HepG2 (cell line): ENCODE results near the gene INTS1. TPM values are rescaled to one million over a fixed set of nuclear protein-coding genes. Genes with fewer than 3 reads are reported as not detected.

Experiments used
- ARID5B ChIP-seq: IDR thresholded peaks from 2 replicates; pipeline ENCODE4 v1.4.0; 2020; ENCODE audit warnings: mild to moderate bottlenecking, missing genetic modification reagents
- DMTF1 ChIP-seq: sonication (generic); formaldehyde crosslinking; IDR thresholded peaks from 2 replicates; pipeline ENCODE4 v1.4.0; 2020; ENCODE audit warnings: mild to moderate bottlenecking, missing genetic modification reagents
- DPF2 ChIP-seq: sonication (generic); formaldehyde crosslinking; IDR thresholded peaks from 2 replicates; pipeline ENCODE4 v1.4.0; 2020; ENCODE audit warnings: mild to moderate bottlenecking, low read depth, missing genetic modification reagents, borderline replicate concordance
- FOXC1 ChIP-seq: sonication (generic); formaldehyde crosslinking; IDR thresholded peaks from 2 replicates; pipeline ENCODE4 v1.8.0; 2022; ENCODE audit warnings: mild to moderate bottlenecking, missing genetic modification reagents, borderline replicate concordance
- FOXM1 ChIP-seq: sonication (generic); formaldehyde crosslinking; IDR thresholded peaks from 2 replicates; pipeline ENCODE4 v1.5.0; 2020; ENCODE audit warnings: missing genetic modification reagents
- HOXD1 ChIP-seq: sonication (generic); formaldehyde crosslinking; IDR thresholded peaks from 2 replicates; pipeline ENCODE4 v1.5.0; 2020; ENCODE audit warnings: missing genetic modification reagents
- JDP2 ChIP-seq: sonication (generic); formaldehyde crosslinking; IDR thresholded peaks from 2 replicates; pipeline ENCODE4 v1.8.1; 2022; ENCODE audit warnings: missing genetic modification reagents, borderline replicate concordance
- KDM2A ChIP-seq: sonication (generic); formaldehyde crosslinking; IDR thresholded peaks from 2 replicates; pipeline ENCODE4 v1.4.0; 2020; ENCODE audit warnings: low read depth, missing genetic modification reagents, borderline replicate concordance
- RERE ChIP-seq: IDR thresholded peaks from 2 replicates; pipeline ENCODE4 v1.6.1; 2016; ENCODE audit warnings: low read depth, missing genetic modification reagents, missing compliant biosample characterization
- RFX1 ChIP-seq: fragments of 450-650 bp; IDR thresholded peaks from 2 replicates; pipeline ENCODE4 v1.6.1; 2017
- SIX1 ChIP-seq: sonication (generic); formaldehyde crosslinking; IDR thresholded peaks from 2 replicates; pipeline ENCODE4 v1.4.0; 2020; ENCODE audit warnings: missing genetic modification reagents, borderline replicate concordance
- SMAD1 ChIP-seq: sonication (generic); formaldehyde crosslinking; IDR thresholded peaks from 2 replicates; pipeline ENCODE4 v1.4.0; 2020; ENCODE audit warnings: missing genetic modification reagents, low read depth, mild to moderate bottlenecking, borderline replicate concordance
- SOX13 ChIP-seq, 3 experiments: fragments of 450-650 bp in 1 of 3; sonication (generic) in 1 of 3; formaldehyde crosslinking in 1 of 3; IDR thresholded peaks in 2 of 3; conservative IDR thresholded peaks in 1 of 3; 2 replicates each; pipeline versions ENCODE4 v1.5.0 to v1.6.1; 2016 to 2020; ENCODE audit warnings: antibody characterized with exemption in 1 of 3, mild to moderate bottlenecking in 1 of 3, missing compliant biosample characterization in 1 of 3, missing genetic modification reagents in 1 of 3, moderate library complexity in 1 of 3
- TP53 ChIP-seq: sonication (generic); formaldehyde crosslinking; conservative IDR thresholded peaks from 2 replicates; pipeline ENCODE4 v1.4.0; 2020; ENCODE audit warnings: missing genetic modification reagents
- ZFP82 ChIP-seq: sonication (generic); formaldehyde crosslinking; IDR thresholded peaks from 2 replicates; pipeline ENCODE4 v1.5.1; 2020; ENCODE audit warnings: mild to moderate bottlenecking, missing genetic modification reagents, borderline replicate concordance
- ZNF629 ChIP-seq: sonication (generic); formaldehyde crosslinking; conservative IDR thresholded peaks from 2 replicates; pipeline ENCODE4 v1.5.0; 2020; ENCODE audit warnings: missing genetic modification reagents
- ZNF674 ChIP-seq: sonication (generic); formaldehyde crosslinking; IDR thresholded peaks from 2 replicates; pipeline ENCODE4 v1.5.0; 2020; ENCODE audit warnings: low read depth, mild to moderate bottlenecking, missing genetic modification reagents
- ZSCAN9 ChIP-seq: IDR thresholded peaks from 2 replicates; pipeline ENCODE4 v1.6.1; 2016; ENCODE audit warnings: borderline replicate concordance
- polyA plus RNA-seq, 8 experiments: library from polyadenylated mRNA; depleted of rRNA in 3 of 8; stranded (reverse) in 7 of 8; unstranded in 1 of 8; fragments of >200 nt; fragmentation: Illumina TruSeq in 4 of 8; extraction: Trizol in 4 of 8; gene quantifications; 2 replicates each; pipeline versions ENCODE4 v1.2.1 to v1.2.3, GENCODE V29; 2011 to 2016; ENCODE audit warnings: low read depth in 4 of 8, missing spikeins in 1 of 8, mixed read lengths in 1 of 8; ENCODE audit not compliant: insufficient read depth in 1 of 8
- total RNA-seq, 5 experiments: library from RNA; depleted of rRNA; stranded (reverse); fragments of >200 nt; fragmentation: Illumina TruSeq; extraction: Trizol; gene quantifications; 2 replicates each; pipeline ENCODE4 v1.2.3, GENCODE V29; 2016; ENCODE audit warnings: low read depth in 1 of 5

INTS1 gene
- total and polyA plus RNA-seq, 2 of the 13 experiments (the other 11 are each of a cell fraction or from before 2014, with no cell fraction given): 13.7 to 29.0 TPM

- peak; percentile 60 for TF ChIP-seq ARID5B
- no peak for TF ChIP-seq JDP2 (CRISPR knock-in tag)
- TF ChIP-seq KDM2A (CRISPR knock-in tag): peak; percentile 73; the same call in 1 of the 2 replicates
- TF ChIP-seq RFX1: no peak
- no peak for TF ChIP-seq ZNF674 (CRISPR knock-in tag)
- TF ChIP-seq FOXM1 (CRISPR knock-in tag): no peak
- TF ChIP-seq SOX13 (IDR thresholded peaks at IDR 0.05): no peak
- no peak for TF ChIP-seq SOX13 (CRISPR knock-in tag; conservative IDR thresholded peaks at IDR 0.05 in 1 of 2, IDR thresholded peaks at IDR 0.05 in 1 of 2)
- TF ChIP-seq DMTF1: no peak
- no peak for TF ChIP-seq ZNF629 (CRISPR knock-in tag)
- no peak for TF ChIP-seq RERE (CRISPR knock-in tag)
- no peak for TF ChIP-seq ZFP82
- no peak for TF ChIP-seq SIX1
- no peak for TF ChIP-seq TP53 (CRISPR knock-in tag)
- no peak for TF ChIP-seq FOXC1 (CRISPR knock-in tag)
- TF ChIP-seq ZSCAN9 (CRISPR knock-in tag): no peak
- TF ChIP-seq HOXD1 (CRISPR knock-in tag): peak; percentile 37; the same call in 1 of the 2 replicates
- no peak for TF ChIP-seq DPF2 (CRISPR knock-in tag)
- TF ChIP-seq SMAD1: no peak; the same call in 1 of the 2 replicates
Measured at GRCh38 chr7:1473864-1474512, 30.2 kb downstream of the INTS1 start (continued).
